GM18508 (cell line): ENCODE data around the gene SLC46A1.
"Not testable (repeated sequence)": the region's sequence is repeated elsewhere in the genome, so short reads cannot be mapped to it uniquely, and the experiment has no call there.

Experiments
- ATAC-seq: cut with Tn5 transposase; IDR thresholded peaks from one replicate; pipeline ENCODE4 v1.9.1; 2021; ENCODE audit warnings: moderate number of reproducible peaks; ENCODE audit not compliant: insufficient read depth, unreplicated experiment

Gene SLC46A1

GRCh38 chr17:28405632-28406472, at the start of gene SLC46A1:
TSS of gene SLC46A1 (minus strand) at chr17:28406212. CDS start at chr17:28406114, 98 bp downstream.
- ATAC-seq = no peak

GRCh38 chr17:28449859-28450258, 43.8 kb upstream of the SLC46A1 start:
- no peak for ATAC-seq

- no peak for ATAC-seq
These were observed 41.4 kb upstream of the SLC46A1 start for GRCh38 chr17:28447396-28447760.

GRCh38 chr17:28446716-28447395, 40.8 kb upstream of the SLC46A1 start:
- ATAC-seq = no peak

GRCh38 chr17:28443901-28444638, 38.1 kb upstream of the SLC46A1 start:
- no peak for ATAC-seq

GRCh38 chr17:28434326-28434725, 28.3 kb upstream of the SLC46A1 start:
- not testable (repeated sequence) for ATAC-seq

- ATAC-seq = no peak
These were observed 27.7 kb upstream of the SLC46A1 start for GRCh38 chr17:28433721-28434120.

GRCh38 chr17:28427982-28428381, 22.0 kb upstream of the SLC46A1 start:
- not testable (repeated sequence) for ATAC-seq

GRCh38 chr17:28427371-28427770, 21.4 kb upstream of the SLC46A1 start:
- ATAC-seq = no peak

- no peak for ATAC-seq
These were observed 20.1 kb upstream of the SLC46A1 start for GRCh38 chr17:28426081-28426519.

- no peak for ATAC-seq
These were observed 19.2 kb upstream of the SLC46A1 start for GRCh38 chr17:28425206-28425605.

- no peak for ATAC-seq
These were observed 15.8 kb upstream of the SLC46A1 start for GRCh38 chr17:28421787-28422305.

- ATAC-seq = no peak
These were observed 10.8 kb upstream of the SLC46A1 start for GRCh38 chr17:28416703-28417311.

- no peak for ATAC-seq
These were observed 9.9 kb upstream of the SLC46A1 start for GRCh38 chr17:28415886-28416285.

- ATAC-seq = no peak
These were observed 7.8 kb upstream of the SLC46A1 start for GRCh38 chr17:28413804-28414203.

- ATAC-seq = no peak
These were observed 6.1 kb upstream of the SLC46A1 start for GRCh38 chr17:28412099-28412498.

GRCh38 chr17:28407974-28408306, 1.9 kb upstream of the SLC46A1 start:
- ATAC-seq = no peak

- no peak for ATAC-seq
These were observed 1.3 kb upstream of the SLC46A1 start for GRCh38 chr17:28407130-28407973.

GRCh38 chr17:28406473-28406814, 432 bp upstream of the SLC46A1 start:
- no peak for ATAC-seq
